ENCODE data around the gene KATNB1.

The KATNB1 gene

DNA sequence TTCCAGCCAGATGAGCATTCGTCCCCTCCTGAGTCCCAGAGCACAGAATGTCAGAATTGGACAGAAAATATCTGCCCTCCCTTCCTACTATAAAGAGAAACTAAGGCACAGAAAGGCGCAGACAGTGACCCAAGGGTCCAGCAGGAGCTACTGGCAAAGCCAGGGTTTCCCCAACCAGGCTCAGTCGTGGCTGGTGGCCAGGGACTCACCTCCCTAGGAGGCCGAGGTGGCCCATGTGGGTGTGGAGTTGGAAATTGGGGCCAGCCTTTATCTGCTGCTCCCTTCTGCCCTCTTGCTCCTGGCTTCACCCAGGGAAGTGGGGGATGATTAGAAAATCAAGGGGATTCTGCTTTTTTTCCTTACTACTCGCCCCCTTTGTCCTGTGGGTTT is 39.9 kb upstream of the KATNB1 start:
- no peak for DNase-seq (ENCODE audit: low read depth)
- TF ChIP-seq, protein P1, sequence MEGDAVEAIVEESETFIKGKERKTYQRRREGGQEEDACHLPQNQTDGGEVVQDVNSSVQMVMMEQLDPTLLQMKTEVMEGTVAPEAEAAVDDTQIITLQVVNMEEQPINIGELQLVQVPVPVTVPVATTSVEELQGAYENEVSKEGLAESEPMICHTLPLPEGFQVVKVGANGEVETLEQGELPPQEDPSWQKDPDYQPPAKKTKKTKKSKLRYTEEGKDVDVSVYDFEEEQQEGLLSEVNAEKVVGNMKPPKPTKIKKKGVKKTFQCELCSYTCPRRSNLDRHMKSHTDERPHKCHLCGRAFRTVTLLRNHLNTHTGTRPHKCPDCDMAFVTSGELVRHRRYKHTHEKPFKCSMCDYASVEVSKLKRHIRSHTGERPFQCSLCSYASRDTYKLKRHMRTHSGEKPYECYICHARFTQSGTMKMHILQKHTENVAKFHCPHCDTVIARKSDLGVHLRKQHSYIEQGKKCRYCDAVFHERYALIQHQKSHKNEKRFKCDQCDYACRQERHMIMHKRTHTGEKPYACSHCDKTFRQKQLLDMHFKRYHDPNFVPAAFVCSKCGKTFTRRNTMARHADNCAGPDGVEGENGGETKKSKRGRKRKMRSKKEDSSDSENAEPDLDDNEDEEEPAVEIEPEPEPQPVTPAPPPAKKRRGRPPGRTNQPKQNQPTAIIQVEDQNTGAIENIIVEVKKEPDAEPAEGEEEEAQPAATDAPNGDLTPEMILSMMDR (IDR thresholded peaks at IDR 0.05; ENCODE audit: control insufficient read depth, extremely low read depth, insufficient read depth) = no peak
- no peak overlapping the region for H3K4me3 ChIP-seq (ENCODE audit: low read depth, low read length)

DNA sequence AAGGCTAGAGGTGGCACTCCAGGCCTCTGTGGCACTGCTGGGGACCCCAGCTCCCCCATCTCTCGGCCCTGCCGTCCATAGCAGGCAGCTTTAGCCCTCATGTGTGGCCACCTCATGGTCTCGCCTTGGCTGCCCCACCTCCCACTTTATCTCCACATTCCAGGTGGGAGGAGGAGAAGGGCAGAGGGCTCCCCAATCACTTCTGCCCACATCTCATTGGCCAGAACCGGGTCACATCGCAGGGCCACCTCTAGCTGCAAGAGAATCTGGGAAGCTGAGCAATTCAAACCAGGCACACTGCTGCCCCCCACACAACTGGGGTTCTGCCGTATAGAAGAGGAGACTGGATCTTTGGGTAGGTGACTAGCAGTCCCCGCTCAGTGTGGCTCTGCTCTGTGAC is 39.3 kb upstream of the KATNB1 start:
- H3K4me3 ChIP-seq (ENCODE audit: low read depth, low read length) = no peak overlapping the region
- DNase-seq (ENCODE audit: low read depth) = no peak
- TF ChIP-seq, protein P1 (IDR thresholded peaks at IDR 0.05; ENCODE audit: control insufficient read depth, extremely low read depth, insufficient read depth) = no peak

DNA sequence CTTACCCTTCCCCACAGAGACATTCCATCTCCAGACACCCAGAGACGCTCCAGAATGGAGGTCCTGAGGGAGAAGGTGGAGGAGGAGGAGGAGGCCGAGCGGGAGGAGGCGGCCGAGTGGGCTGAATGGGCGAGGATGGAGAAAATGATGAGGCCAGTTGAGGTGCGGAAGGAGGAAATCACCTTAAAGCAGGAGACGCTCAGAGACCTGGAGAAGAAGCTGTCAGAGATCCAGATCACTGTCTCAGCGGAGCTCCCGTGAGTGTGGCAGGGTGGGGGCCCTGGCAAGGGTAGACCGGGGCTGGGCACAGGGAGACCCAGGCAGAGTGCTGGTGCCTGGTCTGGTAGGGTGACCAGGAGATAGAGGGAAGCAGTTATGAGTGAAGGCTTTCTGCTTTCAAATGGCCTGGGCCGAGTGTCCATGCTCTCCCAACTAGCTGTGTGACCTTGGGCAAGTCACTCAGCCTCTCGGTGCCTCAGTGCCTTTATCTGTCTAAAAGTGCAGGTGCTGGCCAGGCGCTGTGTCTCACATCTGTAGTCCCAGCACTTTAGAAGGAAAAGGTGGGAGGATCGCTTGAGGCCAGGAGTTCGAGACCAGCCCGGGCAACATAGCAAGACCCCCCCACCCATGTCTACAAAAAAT is 37.6 kb upstream of the KATNB1 start:
- H3K4me3 ChIP-seq (ENCODE audit: low read depth, low read length) = no peak overlapping the region
- no peak for DNase-seq (ENCODE audit: low read depth)
- TF ChIP-seq, protein P1 (IDR thresholded peaks at IDR 0.05; ENCODE audit: control insufficient read depth, extremely low read depth, insufficient read depth) = no peak

DNA sequence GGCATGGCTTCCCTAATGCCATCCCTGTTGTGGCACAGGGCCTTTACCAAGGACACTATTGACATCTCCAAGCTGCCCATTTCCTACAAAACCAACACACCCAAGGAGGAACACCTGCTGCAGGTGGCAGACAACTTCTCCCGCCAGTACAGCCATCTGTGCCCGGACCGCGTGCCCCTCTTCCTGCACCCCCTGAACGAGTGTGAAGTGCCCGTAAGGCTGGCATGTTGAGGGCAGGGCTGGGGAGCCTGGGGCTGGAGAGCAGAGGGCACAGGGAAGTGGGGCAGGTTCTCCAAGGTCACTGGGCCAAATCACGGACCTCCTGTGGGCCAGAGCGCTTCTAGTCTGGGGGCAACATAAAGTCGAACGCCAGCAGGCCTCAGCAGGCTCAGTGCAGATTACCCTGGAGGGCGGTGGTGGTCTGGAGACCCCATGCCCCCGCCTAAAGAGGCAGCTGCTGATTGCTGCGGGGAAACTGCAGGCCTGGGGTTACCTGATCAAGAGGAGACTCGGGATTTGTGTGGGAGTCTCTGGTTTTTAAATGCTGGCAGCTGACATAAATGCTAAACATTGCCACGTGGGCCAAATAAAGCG is 36.7 kb upstream of the KATNB1 start:
- DNase-seq (ENCODE audit: low read depth) = no peak
- no peak overlapping the region for H3K4me3 ChIP-seq (ENCODE audit: low read depth, low read length)
- TF ChIP-seq, protein P1 (IDR thresholded peaks at IDR 0.05; ENCODE audit: control insufficient read depth, extremely low read depth, insufficient read depth) = no peak

DNA sequence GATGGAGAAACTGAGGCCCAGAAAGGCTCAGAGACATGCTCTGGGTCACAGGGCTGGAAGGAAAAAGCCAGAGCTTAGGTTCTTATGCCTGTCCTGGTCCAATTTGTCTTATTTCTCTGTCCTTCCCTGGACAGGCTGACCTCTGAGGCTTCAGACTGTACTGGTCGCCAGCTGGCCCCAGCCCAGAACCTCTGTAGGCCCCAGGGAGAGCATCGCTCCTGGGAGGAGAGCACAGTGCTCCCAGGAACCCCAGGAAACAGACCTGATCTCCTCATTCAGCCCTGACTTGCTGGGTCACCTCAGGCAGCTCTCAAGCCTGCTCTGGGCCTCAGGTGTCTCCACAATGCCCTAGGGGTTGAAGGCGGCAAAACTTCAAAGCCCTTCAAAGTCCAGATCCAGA is 36.1 kb upstream of the KATNB1 start:
- TF ChIP-seq, protein P1 (IDR thresholded peaks at IDR 0.05; ENCODE audit: control insufficient read depth, extremely low read depth, insufficient read depth) = no peak
- DNase-seq (ENCODE audit: low read depth) = no peak
- H3K4me3 ChIP-seq (ENCODE audit: low read depth, low read length) = no peak overlapping the region

DNA sequence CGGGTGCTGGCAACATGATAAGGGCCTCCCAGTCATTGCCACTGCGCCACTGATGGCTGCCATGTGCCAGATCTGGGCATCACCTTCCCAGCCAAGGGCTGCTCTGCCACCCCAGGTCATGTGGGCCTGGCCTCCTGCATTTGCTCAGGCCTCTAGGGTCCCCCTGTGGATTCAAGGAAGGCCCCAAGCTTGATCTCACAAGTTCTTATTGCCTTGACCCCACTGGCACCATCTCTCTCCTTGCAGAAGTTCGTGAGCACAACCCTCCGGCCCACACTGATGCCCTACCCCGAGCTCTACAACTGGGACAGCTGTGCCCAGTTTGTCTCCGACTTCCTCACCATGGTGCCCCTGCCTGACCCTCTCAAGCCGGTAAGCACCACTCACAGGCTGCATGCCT is 35.7 kb upstream of the KATNB1 start:
- TF ChIP-seq, protein P1 (IDR thresholded peaks at IDR 0.05; ENCODE audit: control insufficient read depth, extremely low read depth, insufficient read depth) = no peak
- H3K4me3 ChIP-seq (ENCODE audit: low read depth, low read length) = no peak overlapping the region
- DNase-seq (ENCODE audit: low read depth) = no peak
